ENCODE measurements around the gene PLCD1. TPM values are rescaled to one million over a fixed set of nuclear protein-coding genes. Genes with fewer than 3 reads are reported as not detected.
A peak's percentile ranks its signal among the peaks of the same experiment; 100 is the strongest.

Gene PLCD1
- total and polyA plus RNA-seq, 2 of the 8 experiments (the other 6 are each of a cell fraction or from before 2014, with no cell fraction given), result 15.3 to 19.2 TPM

- CTCF ChIA-PET (ENCODE audit: partially characterized antibody), result interaction anchor here (0.6 to 9.0 kb wide), 6 partner anchors 11 to 137 kb away, joined by 3 to 134 read pairs (median 6); no protein-coding TSS in a partner anchor
Measured at GRCh38 chr3:37989821-37990480, 39.5 kb downstream of the PLCD1 start.

More at GRCh38 chr3:37989821-37990480, 39.5 kb downstream of the PLCD1 start:
- Histone ChIP-seq H2BK20ac (ENCODE audit: low read length) (no peak overlapping the region), H2BK5ac (ENCODE audit: low read depth, low read length) (no peak overlapping the region), H4K8ac (ENCODE audit: extremely low read depth, insufficient read depth, low read length) (no peak overlapping the region; the same call in 1 of the 2 replicates), H3K14ac (ENCODE audit: insufficient read length) (no peak overlapping the region), H3K4me1 (replicated peaks in 1 of 4; ENCODE audit: control insufficient read depth in 3 of 4, insufficient read depth in 4 of 4, low read length in 3 of 4) (peaks cover 0 to 13% (median 7%) of the 10 kb centered on the region in 4 experiments; a peak in 6 of 7 replicates), H4K91ac (replicated peaks; ENCODE audit: insufficient read length, low read length) (no peak overlapping the region), H3K23me2 (ENCODE audit: low read depth, low read length) (peaks cover 7% of the 10 kb centered on the region), H3K4ac (replicated peaks; ENCODE audit: insufficient read length, low read depth, low read length) (no peak overlapping the region), H2AFZ (ENCODE audit: low read length) (no peak overlapping the region), H4K5ac (ENCODE audit: insufficient read length, low read depth, low read length) (no peak overlapping the region), H3K4me2 (ENCODE audit: insufficient read depth in 1 of 2, low read depth in 2 of 2, low read length in 2 of 2) (no peak overlapping the region), H2BK120ac (replicated peaks; ENCODE audit: low read depth, low read length) (no peak overlapping the region), H2BK12ac (ENCODE audit: low read depth, low read length) (peak overlapping the region; percentile 19; the same call in 1 of the 2 replicates), H3K4me3 (ENCODE audit: extremely low read depth in 1 of 4, insufficient read depth in 2 of 4, low read depth in 3 of 4, low read length in 4 of 4) (no peak overlapping the region), H3K79me1 (ENCODE audit: low read depth, low read length) (no peaks in the 10 kb centered on the region), H3K27ac (ENCODE audit: low read depth, low read length) (no peak overlapping the region), H3K56ac (replicated peaks; ENCODE audit: insufficient read length, low read depth, low read length) (no peak overlapping the region), H2AK5ac (ENCODE audit: low read depth, low read length) (peak overlapping the region; percentile 48; the same call in 1 of the 2 replicates), H3K36me3 (ENCODE audit: control insufficient read depth in 2 of 4, insufficient read depth in 4 of 4, low read length in 3 of 4) (no peaks in the 10 kb centered on the region), H4K20me1 (replicated peaks in 1 of 2; ENCODE audit: control insufficient read depth in 1 of 2, insufficient read depth in 2 of 2, low read length in 2 of 2) (no peaks in the 10 kb centered on the region), H3K79me2 (ENCODE audit: control insufficient read depth in 1 of 2, insufficient read depth in 2 of 2, low read length in 2 of 2) (no peaks in the 10 kb centered on the region), H3K9me3 (ENCODE audit: insufficient read depth in 2 of 2, low read depth in 1 of 2, low read length in 1 of 2) (no peaks in the 10 kb centered on the region), H3K18ac (ENCODE audit: extremely low read depth, low read length) (no peak overlapping the region; the same call in 1 of the 2 replicates), H3K27me3 (replicated peaks in 1 of 4; ENCODE audit: control insufficient read depth in 3 of 4, extremely low read depth in 1 of 4, insufficient read depth in 3 of 4, low read length in 3 of 4) (peaks cover 0 to 5% (median 1%) of the 10 kb centered on the region in 4 experiments; a peak in 4 of 7 replicates), H3K23ac (ENCODE audit: insufficient read length) (no peak overlapping the region), H2BK15ac (ENCODE audit: low read length) (peak overlapping the region; percentile 92; the same call in 1 of the 2 replicates), H3K9ac (replicated peaks in 1 of 4; ENCODE audit: extremely low read depth in 1 of 4, low read depth in 3 of 4, low read length in 3 of 4) (no peak overlapping the region)
- DNase-seq (ENCODE audit: low read depth in 1 of 2, low spot score in 2 of 2) (no peak), FAIRE-seq (no peak)
- 90% methylated on average over 7 of the region's 7 CpGs; no CpG with 5 or more reads in 1 of the 2 experiments for WGBS, 2 experiments (ENCODE audit: extremely low coverage in 1 of 2, insufficient coverage in 1 of 2, insufficient read length in 1 of 2, insufficient replicate concordance in 2 of 2, low coverage in 1 of 2, low lambda C conversion rate in 2 of 2, missing lambda C conversion rate in 1 of 2)
- POLR2A ChIA-PET (ENCODE audit: partially characterized antibody), result interaction anchor here (1.2 kb wide), 1 partner anchor 10 kb away, joined by 3 read pairs; no protein-coding TSS in a partner anchor
- no peak for TF ChIP-seq GABPA (IDR thresholded peaks at IDR 0.05; ENCODE audit: borderline replicate concordance, insufficient read depth, low read length)
